IPS-11a (cell line): ENCODE results near the gene IPO13.

Experiments
- H3K4me3 ChIP-seq: one replicate; pipeline ENCODE4 v1.5.1; 2013; ENCODE audit warnings: low read depth, low read length, control low read depth

IPO13 gene

DNA sequence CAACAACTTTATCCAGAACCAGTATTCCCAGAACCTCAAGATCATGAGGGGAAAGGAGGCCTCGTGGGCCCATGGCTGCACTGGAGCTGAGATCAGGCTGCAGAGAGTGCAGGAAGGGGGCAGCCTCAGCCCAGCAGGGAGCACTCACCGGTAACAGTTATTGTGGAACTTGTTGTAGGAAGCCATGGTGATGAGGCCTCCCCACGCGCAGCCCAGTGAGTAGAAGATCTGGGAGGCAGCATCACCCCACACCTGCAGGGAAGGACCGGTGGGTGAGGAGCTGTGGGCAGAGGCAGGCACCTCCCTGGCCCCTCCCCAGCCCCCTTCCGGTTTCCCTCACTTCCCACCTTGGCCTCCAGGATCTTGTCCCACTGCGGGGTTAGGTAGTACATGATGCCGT, 55.4 kb downstream of the IPO13 start:
- H3K4me3 ChIP-seq: no peak overlapping the region

DNA sequence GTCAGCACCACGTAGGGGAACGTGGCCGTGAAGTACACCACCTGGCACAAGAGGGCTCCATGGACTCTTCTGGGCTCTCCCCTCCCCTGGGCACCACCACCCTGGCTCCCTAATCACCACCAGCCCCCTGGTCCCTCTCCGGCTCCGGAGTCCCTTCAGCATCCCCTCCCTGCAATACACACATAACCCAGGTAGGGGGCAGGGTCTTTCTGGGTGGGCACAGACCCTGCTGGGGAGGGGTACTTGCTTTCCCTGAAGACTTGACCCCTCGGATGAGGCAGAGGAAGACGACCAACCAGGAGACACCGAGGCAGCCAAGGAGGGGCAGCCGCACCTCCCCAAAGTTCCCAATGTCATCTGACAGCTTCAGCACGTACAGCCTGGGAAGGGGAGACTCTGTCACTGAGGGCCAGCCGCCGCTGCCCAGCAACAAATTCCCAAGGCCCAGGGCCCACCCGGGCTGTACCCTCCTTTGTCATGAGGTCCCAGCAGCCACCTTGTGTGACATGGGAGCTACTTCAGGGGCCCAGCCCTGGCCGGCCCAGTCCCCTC, 55.9 kb downstream of the IPO13 start:
- no peak overlapping the region for H3K4me3 ChIP-seq

- H3K4me3 ChIP-seq: no peak overlapping the region
Measured at GRCh38 chr1:44008259-44008658, 61.5 kb downstream of the IPO13 start.

GRCh38 chr1:44010935-44011471, 64.3 kb downstream of the IPO13 start:
- H3K4me3 ChIP-seq: no peak overlapping the region

DNA sequence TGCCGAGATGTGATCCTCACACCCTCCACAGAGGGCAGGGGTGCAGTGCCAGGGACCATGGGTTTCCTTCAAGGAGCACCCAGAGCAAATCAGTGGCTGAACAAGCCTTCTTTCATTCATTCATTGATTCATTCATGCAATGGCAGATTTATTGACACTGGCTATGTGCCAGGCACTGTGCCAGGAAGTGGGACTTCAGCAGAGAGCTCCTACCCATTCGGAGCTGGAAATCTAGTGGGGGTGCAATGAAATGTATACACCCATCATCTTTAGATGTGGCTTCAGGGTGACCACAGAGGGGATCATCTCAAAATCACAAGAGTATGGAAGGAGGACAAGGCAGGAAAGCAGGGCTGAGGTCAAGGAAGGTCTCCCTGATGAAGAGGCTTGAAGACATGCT, 65.7 kb downstream of the IPO13 start:
- no peak overlapping the region for H3K4me3 ChIP-seq

- H3K4me3 ChIP-seq: no peak overlapping the region
Measured at GRCh38 chr1:44012941-44013609, 66.3 kb downstream of the IPO13 start.

DNA sequence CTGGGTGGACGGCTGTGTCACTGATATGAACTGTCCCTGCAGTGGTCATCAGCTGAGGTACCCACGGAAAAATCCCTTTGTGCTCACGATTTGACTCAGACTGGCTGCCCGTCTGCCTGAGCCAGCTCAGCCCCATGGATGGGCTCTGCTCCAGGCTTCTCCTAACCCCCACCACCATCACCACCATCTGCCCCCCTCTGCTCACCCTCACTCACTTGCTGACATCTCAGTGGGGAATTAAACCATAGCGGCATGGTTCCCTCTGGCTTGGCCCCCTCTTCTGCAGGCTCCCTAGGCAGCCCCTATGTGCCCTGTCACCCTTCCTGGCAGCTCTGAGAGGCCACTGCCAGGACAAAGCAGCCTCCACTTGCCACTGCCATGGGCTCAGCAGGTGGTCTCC, 67.2 kb downstream of the IPO13 start:
- no peak overlapping the region for H3K4me3 ChIP-seq

GRCh38 chr1:44014365-44015104, 67.8 kb downstream of the IPO13 start:
- H3K4me3 ChIP-seq: no peak overlapping the region

DNA sequence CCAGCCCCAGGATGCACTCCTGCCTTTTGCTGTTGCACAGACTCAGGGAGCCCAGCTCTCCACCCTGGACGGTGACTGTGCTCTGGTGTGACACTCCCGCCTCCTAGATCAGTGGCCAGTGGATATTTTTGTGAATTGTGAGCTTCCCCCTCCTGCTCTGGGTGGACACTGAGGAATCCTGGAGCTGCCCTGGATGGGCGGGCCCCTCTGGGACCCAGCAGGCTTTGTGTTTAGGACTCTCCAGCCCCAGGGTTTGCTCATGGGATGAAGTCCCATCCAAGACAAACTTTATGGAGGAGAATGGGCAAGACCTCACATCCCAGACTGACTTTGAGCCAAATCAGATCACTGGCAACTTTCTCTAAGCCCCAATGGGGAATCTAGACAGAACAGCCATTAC, 68.5 kb downstream of the IPO13 start:
- H3K4me3 ChIP-seq: no peak overlapping the region

GRCh38 chr1:44016041-44016889, 69.5 kb downstream of the IPO13 start:
- H3K4me3 ChIP-seq: no peak overlapping the region

DNA sequence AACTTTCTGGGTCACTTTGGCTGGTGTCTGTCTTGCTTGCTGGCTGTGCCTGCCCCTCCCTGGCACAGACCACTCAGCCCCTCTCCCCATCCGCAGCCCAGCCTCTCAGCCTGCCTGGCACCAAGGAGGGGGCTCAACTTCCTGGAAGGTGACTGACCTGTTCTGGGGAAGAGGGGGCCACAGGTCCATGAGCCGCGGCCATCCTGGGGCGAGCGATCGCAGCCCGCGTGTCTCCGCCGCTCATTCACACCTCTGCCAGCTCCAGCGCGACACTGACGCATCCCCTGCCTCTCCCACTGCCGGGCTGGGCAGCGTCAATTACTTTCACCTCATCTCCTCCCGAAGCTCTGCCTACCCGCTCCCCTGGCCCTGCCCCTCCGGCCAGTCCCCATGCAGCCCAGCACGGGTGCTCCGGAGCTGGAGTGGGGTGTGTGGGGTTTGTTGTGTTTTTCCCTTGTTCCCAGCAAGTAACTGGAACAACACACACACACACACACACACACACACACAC, 70.2 kb downstream of the IPO13 start:
- no peak overlapping the region for H3K4me3 ChIP-seq
